CD4-positive, alpha-beta T cell treated with Interleukin-4 for 1 hour (primary cell): ENCODE data around the gene SYT14.

Experiments used
- DNase-seq, 2 donors: peaks; one replicate each; pipeline ENCODE4 v3.0.0-alpha.2; 2020 to 2022

The SYT14 gene

GRCh38 chr1:210214573-210215409, 276.8 kb downstream of the SYT14 start:
- no peak for DNase-seq

GRCh38 chr1:210217482-210217881, 279.5 kb downstream of the SYT14 start:
- DNase-seq, result no peak

- no peak for DNase-seq
Measured at GRCh38 chr1:210218047-210218446, 280.0 kb downstream of the SYT14 start.
